TTC549 (cell line): ENCODE data around the gene RYK.
"Not testable (repeated sequence)": the region's sequence is repeated elsewhere in the genome, so short reads cannot be mapped to it uniquely, and the experiment has no call there.

ENCODE experiments used
- FAIRE-seq: peaks from 2 replicates; lab custom pipeline; 2012; peaks lifted over from hg19 to GRCh38; lab: Jason Lieb, UNC

RYK gene

DNA sequence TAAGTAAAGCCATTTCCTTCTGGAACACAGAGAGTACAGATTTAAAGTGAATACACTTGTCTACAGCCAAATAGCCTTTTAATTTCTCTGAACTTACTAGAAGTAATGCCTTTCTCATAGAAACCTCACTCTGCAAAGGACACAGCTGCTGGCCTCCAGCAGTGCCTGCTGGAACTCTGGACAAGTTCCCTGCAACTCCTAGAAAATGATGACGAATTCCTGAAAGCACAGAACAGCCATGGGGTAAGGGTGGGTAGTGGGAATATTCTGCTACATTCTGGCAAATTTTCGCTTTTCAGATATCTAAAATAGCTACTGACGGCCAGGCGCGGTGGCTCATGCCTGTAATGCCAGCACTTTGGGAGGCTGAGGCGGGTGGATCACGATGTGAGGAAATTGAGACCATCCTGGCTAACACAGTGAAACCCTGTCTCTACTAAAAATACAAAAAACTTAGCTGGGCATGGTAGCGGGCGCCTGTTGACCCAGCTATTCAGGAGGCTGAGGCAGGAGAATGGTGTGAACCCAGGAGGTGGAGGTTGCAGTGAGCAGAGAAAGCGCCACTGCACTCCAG is 34.4 kb downstream of the RYK start:
- FAIRE-seq: no peak

DNA sequence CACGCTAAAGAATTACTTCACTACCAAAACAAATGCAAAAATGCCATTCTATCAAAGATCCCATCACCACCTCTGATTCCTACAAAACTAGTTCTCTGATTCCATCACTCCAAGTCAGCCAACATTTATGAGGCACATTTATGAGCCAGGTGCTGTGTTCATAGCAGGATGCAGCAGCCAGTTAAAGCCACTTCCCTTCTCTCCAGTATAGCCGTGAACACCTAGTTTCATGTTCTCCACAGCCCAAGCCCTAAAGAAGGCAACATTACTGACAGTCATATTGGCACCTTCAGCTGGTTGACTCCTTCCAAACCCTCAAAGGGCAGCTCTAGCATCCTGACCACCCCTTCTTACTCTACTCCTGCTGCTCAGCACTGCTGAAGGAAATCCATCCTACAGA is 36.4 kb downstream of the RYK start:
- no peak for FAIRE-seq

DNA sequence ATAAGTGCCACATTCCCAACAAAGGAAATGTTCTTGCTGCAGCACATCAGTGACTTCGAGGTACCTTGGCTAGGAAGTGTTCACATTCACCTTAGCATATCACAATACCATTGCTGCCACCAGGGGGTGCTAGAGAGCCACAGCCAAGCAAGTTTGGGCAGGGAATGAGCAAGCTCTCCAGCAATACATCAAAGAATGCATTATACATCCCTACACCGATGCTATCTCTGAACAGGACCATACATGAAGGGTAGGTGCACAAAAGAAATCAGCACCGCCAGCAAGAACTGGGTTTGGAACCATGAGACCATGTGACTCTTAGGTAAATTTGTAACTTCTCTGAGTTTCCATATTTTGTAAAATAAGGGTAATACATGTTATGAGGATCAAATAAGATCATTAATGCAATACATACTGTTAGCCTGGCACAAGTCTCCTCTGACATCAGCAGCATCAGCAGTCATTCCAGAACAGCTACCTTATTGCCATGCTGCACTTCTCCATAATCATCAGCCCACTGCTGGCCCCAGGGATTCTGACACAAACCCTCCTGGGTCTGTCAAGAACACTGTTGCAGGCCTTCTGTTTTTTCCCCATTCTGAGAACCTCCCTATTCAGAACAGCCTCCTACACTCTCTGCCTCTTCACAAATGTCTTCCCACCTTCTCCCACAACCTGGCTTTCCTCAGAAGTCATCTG is 37.5 kb downstream of the RYK start:
- FAIRE-seq: no peak

DNA sequence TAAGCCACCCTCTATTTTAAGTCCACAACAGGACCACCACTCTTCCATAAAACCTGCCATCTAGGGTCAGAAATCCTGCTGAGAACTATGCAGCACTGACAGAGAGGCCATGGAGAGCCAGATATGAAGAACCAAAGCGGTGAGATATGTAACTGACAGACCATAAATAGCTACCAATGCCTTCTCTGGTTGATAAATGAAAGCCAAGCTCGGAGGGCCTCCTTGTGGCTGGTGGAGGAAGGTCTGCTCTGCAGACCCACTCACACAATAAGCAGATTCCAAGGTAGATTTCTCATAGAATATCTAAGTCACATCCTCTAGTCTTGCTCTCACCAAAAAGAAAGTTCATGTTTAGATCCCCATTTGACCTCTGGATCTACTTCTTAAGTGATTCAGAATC is 38.9 kb downstream of the RYK start:
- no peak for FAIRE-seq

DNA sequence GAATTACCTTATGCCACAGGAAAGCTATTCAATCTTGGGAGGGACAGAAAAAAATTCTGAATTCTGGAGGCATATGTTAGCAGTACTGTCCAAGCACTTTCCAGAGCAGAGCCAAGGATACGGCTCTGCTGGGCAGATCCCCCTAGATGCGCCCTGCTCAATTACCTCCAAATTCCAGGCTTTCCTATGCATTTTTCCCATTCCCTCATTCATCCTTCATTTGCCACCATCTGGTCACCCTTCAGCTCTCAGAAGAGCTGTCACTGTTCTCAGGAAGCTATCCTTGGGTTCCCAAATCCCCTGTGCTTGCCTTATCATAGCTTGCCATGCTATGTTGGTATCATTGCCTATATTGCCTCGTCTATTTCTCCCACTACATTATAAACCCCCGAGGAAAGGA is 45.2 kb downstream of the RYK start:
- no peak for FAIRE-seq

DNA sequence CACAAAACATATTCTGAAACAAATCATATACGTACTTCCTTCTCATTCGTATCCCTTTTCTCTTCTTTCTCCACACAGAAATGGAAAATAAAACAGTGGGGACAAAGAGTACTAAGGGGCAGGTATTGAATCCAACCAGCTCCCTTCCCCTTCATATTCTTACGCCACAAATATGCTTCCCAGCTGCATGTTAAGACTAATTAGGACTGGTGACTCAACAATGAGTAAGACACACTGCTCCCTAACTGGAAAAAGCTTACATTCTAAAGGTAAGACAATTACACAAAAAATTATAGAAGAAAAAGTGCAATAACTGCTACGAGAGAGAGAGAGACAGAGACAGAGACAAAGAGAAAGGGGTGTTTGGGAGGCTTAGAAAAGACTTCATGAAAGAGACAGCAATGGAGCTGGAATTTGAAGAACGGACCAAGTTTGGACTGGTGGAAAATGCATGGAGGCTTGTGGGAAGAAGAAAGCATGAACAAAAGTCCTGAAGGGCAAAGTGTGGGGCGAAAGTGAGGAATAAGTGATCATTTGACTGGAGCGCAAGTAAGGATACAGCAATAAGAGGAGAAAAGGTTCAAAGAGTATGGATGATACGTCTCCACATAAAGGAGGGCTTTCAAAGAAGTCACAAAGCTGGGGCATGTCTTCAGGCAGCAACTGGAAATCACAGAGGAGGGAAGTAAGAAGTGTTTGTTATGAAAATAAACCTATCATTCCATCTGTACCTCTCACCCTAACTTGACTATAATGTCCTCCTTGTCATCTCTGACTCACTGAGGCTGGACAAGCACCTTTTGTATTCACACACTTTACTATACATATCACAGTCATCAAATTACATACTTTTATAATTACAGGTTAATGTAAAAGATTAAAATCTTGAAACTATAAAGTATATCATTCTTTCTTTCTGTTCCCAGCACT is 49.2 kb downstream of the RYK start:
- no peak for FAIRE-seq

DNA sequence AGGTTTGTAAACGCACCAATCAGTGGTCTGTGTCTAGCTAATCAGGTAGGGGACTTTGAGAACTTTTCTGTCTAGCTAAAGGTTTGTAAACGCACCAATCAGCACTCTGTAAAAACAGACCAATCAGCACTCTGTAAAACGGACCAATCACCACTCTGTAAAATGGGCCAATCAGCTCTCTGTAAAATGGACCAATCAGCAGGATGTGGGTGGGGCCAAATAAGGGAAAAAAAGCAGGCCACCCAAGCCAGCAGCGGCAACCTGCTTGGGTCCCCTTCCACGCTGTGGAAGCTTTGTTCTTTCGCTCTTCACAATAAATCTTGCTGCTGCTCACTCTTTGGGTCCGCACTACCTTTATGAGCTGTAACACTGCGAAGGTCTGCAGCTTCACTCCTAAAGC is 50.8 kb downstream of the RYK start:
- not testable (repeated sequence) for FAIRE-seq

DNA sequence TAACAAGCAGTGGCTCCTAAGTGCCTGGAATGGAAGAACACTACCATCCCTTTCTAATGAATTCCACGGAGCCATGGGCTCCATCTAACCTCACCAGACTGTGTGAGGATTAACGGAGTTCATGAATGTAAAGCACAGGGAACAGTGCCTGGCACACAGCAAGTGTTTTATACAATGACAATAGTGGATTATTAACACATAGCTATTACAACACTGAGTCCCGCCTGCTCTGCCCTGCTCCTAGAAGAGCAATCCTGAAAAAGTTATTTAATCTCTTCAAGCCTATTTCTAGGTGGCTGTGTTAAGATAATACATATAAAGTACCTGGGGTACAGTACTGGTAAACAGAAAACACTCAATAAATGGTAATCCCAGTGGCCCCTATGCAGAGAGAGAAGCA is 51.4 kb downstream of the RYK start:
- no peak for FAIRE-seq

DNA sequence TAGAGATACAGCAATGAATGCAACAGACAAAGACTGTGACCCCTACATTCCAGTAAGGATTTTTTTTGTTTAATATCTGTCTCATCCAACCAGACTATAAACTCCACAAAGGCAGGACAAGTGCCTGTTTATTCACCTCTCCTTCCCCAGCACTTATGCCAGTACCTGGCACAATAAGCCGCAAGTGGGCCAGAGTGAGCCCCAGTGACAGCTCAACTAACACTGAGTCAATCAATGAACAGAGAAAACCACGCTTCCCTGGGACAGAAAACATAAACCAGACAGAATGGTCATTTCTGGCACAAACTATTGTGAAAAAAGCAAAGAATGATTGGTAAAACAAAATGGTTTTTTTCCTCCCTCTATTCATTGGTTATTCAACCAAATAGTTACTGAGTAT is 52.2 kb downstream of the RYK start:
- no peak for FAIRE-seq

DNA sequence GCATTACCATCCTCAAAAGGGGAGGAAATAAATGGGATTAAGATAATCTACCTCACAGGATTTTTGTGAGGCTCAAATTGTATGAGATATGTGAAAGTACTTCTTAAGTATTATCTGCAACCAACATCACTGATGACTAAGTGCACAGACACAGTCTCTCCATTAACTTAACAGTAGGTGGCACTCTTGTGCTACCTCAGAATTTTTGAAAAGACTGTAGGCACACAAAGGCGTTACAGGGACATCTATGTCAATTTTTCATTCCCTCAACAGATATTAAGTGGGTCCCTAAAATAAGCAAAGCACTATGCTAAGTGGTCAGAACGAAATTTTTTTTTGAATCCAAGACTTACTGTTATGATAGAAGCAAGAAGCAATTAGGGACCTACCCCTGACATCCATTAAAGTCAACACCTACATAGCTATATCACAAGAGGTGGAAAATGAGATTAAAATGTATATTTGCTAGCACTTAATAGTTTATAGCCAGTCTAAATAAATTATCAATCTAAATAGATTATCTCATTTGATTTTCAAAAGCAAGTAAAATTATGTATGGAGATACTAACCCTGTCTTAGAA is 52.9 kb downstream of the RYK start:
- peak; percentile 19 for FAIRE-seq

DNA sequence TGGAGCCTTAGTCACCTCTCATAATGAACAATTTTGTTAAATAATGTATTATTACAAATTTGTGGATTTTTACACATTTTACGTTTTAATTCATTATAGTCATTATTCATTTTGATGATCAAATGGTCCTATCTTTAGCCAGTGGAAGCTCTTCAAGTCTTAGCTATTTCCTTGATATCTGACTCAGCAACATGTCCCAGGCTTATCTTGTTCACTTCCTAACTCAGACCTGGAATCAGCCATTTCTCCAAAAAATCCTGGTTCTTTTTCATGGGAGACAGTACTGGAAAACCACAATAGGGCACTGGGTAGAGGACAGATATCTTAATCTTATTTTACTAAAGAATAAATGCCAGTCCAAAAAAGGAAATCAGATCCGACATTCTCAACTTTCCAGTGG is 56.4 kb downstream of the RYK start:
- no peak for FAIRE-seq

DNA sequence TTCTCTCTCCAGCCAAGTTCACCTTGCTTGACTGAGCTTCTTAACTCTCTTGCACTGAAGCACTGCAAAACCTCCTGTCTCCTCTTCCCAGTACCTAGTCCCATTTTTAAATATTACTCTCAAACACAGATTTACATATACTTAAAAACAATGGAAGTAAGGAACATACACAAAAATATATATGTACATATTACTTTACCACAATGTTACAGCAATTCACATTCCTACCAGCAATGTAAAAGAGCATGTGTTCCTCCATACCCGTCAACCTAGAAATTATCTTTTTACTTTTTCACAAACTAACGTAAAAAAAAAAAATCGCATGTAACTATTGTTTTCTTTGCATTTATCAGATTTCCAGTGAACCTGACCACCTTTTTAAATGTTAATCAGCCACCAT is 60.4 kb downstream of the RYK start:
- FAIRE-seq: no peak

DNA sequence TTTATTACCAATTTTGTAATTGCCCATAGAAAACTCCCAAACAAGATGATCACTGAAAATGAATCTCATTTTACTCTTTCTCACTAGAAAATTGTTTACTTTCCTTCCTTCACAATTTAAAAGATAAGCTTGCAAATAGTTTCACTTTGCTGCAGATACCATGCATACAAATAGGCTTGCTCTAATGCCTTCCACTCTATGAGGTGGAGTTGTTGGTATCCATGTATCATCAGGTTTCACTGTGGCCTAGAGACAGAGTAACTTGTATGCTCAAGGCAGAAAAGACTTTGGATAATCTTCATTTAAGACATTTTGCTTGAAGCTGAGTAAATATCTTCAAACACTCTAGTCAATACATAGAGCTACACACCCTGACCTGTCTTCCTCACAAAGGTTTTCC is 60.8 kb downstream of the RYK start:
- no peak for FAIRE-seq

DNA sequence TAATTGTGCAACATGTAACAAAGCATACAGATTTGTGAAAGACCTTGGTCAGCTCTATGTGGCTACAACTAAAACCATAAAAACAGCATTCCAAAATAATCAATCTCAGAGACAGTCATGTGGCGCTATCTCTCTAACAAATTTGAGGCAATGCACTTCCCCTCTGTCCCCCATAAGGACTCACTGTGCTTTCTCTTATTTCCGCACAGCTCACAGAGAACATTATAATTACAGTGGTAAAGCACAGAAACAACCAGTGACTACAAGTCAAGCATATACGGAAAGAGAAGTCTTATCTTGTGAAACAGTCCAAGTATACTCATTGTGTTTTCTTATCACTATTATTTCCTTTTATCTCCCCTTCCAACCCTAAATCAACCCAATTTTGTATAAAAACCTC is 64.3 kb downstream of the RYK start:
- FAIRE-seq: no peak

DNA sequence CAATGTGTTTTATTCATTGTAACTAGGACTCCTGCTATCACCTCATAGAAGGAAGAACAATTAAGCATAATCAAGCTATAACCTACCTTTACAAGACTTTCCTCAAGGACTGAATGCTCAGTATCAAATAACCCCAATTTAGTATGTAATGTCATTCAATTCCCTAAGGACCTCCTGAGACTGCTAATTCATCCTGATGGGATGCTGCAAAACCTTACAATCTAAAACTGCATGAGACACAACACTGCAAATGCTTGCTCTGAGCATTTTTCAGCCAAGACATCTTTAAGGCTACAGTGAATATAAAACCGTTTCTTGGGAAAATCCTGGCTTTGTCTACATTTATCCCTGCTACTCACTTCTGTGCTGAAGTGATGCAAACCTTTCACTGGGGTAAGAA is 69.9 kb downstream of the RYK start:
- no peak for FAIRE-seq

DNA sequence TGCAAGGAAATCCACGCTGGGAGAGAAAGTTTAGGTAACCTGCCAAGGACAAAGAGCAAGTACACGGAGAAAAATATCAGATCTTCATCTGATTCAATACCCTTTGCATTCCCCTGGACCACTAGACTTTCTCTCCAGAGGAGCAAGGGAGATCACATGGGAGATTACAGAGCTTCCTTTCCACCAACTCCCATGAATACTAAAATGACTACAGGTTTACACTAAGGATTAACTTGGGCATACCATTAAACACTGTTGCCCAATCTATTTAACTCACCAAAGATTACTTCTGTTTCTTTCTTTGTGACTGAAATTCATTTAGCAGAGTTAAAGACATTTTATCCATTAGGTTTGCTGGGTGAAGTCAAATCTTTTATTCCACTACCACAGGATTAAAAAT is 71.2 kb downstream of the RYK start:
- no peak for FAIRE-seq

DNA sequence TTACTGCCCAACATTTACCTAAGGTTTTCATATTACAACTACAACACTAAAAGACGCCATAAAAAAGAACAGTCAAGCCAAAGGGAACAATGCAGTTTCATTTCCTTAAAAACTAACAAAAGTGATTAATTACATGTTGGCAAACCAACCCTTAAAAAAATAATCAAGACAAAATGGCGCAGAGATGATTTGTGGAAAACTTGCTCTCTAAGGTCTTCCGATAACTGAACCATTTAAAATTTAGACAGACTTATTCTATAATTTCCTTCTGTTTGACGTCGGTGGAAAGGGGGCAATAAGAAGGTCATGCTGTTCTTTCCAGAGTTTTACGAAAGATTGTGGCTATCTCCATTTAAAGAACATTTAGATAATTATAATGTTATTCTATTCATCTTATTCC is 87.6 kb downstream of the RYK start:
- FAIRE-seq: no peak

DNA sequence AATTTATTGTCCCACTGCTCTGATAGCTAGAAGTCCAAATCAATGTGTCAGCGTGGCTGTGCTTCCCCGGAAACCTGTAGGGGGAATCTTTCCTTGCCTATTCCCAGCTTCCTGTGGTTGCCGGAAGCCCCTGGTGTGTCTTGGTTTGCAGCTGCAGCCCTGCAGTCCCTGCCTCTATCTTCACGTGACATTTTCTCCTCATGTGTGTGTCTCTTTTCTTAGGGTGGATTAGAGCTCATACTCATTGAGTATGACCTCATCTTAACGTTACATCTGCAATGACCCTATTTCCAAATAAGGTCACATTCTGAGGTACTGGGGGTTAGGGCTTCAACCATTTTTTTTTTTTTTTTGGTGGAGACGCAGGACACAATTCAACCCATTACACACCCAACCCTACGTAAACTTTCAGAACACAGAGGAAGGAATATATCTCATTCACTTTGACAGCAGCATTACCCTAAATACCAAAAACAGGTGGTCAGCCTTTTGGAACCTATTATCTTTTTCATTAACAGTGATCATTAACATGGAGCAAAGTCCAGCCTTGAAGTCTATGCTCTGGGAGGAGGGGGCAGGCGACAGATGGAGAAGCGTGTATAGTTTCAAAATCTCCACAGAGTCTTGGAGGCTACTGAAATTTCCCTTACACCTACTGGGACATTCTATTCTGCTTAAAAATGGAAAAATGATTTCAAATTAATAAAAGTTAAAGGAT is 88.6 kb downstream of the RYK start:
- FAIRE-seq: no peak

DNA sequence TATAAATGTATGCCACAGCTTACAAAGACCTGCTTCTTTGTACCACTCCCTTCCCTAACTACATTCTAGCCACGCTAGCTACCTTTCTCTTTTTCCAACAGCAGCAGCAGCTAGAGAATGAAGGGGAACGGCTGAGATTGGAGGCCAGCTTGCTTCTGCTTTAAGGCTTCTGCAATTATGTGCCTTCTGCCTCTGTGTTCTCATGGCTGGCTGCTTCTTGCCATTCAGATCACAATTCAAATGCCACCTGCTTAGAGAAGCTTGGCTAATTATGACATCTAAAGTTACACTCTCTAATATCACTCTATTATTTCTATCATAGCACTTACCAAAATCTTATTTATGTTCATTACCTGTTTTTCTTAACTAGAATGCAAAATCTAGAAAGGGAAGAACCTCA is 95.2 kb downstream of the RYK start:
- no peak for FAIRE-seq

DNA sequence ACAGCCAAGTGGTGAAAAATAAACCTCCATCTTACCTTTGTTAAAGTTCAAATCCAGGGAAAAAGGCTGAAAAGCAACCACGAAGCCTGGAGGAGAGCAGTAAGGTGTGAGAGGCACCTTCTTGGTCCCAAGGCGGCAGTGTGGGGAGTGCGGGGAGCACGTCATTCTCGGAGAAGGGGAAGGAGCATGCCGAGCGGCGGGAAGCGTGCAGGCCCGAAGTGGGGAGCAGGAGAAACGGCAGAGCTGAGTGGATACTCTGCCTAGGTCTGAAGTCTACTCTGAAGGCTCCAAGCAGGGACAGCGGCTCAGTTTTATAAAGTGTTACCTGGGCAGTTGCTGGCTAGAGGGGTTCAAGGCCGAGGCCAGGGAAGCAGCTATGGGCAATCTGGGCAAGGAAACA is 96.9 kb downstream of the RYK start:
- FAIRE-seq: no peak

DNA sequence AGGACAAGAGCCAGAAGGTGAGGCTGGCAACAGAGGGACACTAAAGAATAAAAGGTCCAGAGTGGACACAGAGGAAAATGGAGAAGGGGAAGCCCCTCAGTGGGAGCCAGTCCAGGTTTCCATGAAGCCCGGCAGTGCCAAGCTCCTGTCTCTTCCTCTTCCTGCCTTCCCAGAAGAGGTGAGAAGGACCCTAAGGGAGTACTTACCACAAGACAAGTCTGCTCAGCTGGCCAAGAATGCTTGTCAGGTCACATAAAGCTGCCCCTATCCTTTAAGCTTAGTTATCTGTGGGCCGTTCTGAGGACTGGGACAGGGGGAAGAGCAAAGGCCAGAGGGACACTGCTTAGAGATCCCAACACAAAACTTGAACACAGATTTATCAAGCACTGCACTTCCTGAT is 100.2 kb downstream of the RYK start:
- no peak for FAIRE-seq

DNA sequence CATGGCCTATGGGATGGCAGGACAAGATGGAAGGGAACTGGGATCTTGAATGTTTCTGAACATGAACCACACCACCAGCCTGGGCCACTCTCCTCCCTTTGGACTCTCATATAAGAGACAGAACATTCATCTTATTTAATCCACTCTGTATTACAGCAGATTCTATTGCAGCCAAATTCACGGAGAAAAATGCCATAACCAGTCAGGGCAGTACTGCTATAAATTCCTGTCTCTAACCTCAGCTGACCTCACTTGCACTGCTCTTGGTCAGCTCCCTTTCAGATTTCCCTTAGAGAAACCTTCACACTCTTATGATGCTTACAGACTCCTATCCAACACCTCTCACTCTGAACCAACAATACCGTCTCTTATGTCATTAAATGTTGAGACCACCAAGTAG is 101.4 kb downstream of the RYK start:
- no peak for FAIRE-seq

DNA sequence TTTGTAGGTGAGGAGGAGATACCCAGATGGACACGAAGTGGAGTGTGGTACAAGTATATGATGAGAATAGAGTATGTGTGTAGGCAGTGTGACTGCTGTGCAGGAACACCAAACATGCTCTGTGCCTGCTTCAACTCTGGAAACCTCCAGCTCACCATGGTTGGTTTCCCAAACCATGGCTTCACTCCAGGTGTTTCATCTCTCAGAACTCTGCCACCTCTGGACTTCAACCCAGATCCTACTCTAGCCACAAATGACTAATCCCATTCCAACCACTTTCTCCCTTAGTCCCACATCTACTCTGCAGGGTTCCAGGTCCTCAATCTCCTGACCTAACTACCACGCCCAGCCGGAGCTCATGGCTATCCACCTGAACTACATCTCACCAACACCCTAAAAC is 102.1 kb downstream of the RYK start:
- no peak for FAIRE-seq
